ENCODE measurements around the gene CNOT6L.

CNOT6L gene

GRCh38 chr4:77798385-77798784 lies 20.8 kb downstream of the CNOT6L start:
- H3K4me3 ChIP-seq (replicated peaks; ENCODE audit: insufficient read depth, low read length) = no peak overlapping the region
- no peak for DNase-seq (ENCODE audit: low read depth in 1 of 2, low spot score in 1 of 2)
- no peak for TF ChIP-seq REST (IDR thresholded peaks at IDR 0.05; ENCODE audit: insufficient replicate concordance, low read depth)
- no peak for TF ChIP-seq SPI1 (IDR thresholded peaks at IDR 0.05; ENCODE audit: borderline replicate concordance, low read depth)
- no peak for TF ChIP-seq CTCF (IDR thresholded peaks at IDR 0.05; ENCODE audit: insufficient read depth, low read length)
- no peaks in the 10 kb centered on the region for H3K27me3 ChIP-seq (ENCODE audit: insufficient read depth, poor library complexity, severe bottlenecking)
- no peak overlapping the region for H3K27ac ChIP-seq (replicated peaks)

GRCh38 chr4:77797239-77797638 lies 21.9 kb downstream of the CNOT6L start:
- no peak for TF ChIP-seq CTCF (IDR thresholded peaks at IDR 0.05; ENCODE audit: insufficient read depth, low read length)
- TF ChIP-seq GABPA (IDR thresholded peaks at IDR 0.05; ENCODE audit: low read depth) = no peak
- TF ChIP-seq REST (IDR thresholded peaks at IDR 0.05; ENCODE audit: insufficient replicate concordance, low read depth) = no peak
- no peak for TF ChIP-seq POLR2AphosphoS5 (IDR thresholded peaks at IDR 0.05; ENCODE audit: low read depth)
- no peak for TF ChIP-seq SPI1 (IDR thresholded peaks at IDR 0.05; ENCODE audit: borderline replicate concordance, low read depth)
- no peak overlapping the region for H3K27ac ChIP-seq (replicated peaks)
- DNase-seq (ENCODE audit: low read depth in 1 of 2, low spot score in 1 of 2) = no peak
- no peak overlapping the region for H3K4me3 ChIP-seq (replicated peaks; ENCODE audit: insufficient read depth, low read length)
- no peaks in the 10 kb centered on the region for H3K27me3 ChIP-seq (ENCODE audit: insufficient read depth, poor library complexity, severe bottlenecking)

GRCh38 chr4:77795326-77795725 lies 23.8 kb downstream of the CNOT6L start:
- no peak overlapping the region for H3K27ac ChIP-seq (replicated peaks)
- TF ChIP-seq POLR2AphosphoS5 (IDR thresholded peaks at IDR 0.05; ENCODE audit: low read depth) = no peak
- no peak for TF ChIP-seq CTCF (IDR thresholded peaks at IDR 0.05; ENCODE audit: insufficient read depth, low read length)
- peak; percentile 63; the same call in 1 of the 2 replicates for TF ChIP-seq SPI1 (IDR thresholded peaks at IDR 0.05; ENCODE audit: borderline replicate concordance, low read depth)
- no peaks in the 10 kb centered on the region for H3K27me3 ChIP-seq (ENCODE audit: insufficient read depth, poor library complexity, severe bottlenecking)
- no peak overlapping the region for H3K4me3 ChIP-seq (replicated peaks; ENCODE audit: insufficient read depth, low read length)
- peak in 1 of 2 experiments; percentile 43 for DNase-seq (ENCODE audit: low read depth in 1 of 2, low spot score in 1 of 2)

GRCh38 chr4:77790146-77790545 lies 29.0 kb downstream of the CNOT6L start:
- DNase-seq (ENCODE audit: low read depth in 1 of 2, low spot score in 1 of 2) = no peak
- no peak overlapping the region for H3K27ac ChIP-seq (replicated peaks)
- no peak for TF ChIP-seq REST (IDR thresholded peaks at IDR 0.05; ENCODE audit: insufficient replicate concordance, low read depth)
- TF ChIP-seq CTCF (IDR thresholded peaks at IDR 0.05; ENCODE audit: insufficient read depth, low read length) = no peak
- TF ChIP-seq GABPA (IDR thresholded peaks at IDR 0.05; ENCODE audit: low read depth) = no peak
- no peak for TF ChIP-seq POLR2AphosphoS5 (IDR thresholded peaks at IDR 0.05; ENCODE audit: low read depth)
- TF ChIP-seq SPI1 (IDR thresholded peaks at IDR 0.05; ENCODE audit: borderline replicate concordance, low read depth) = no peak
- no peak overlapping the region for H3K4me3 ChIP-seq (replicated peaks; ENCODE audit: insufficient read depth, low read length)
- no peaks in the 10 kb centered on the region for H3K27me3 ChIP-seq (ENCODE audit: insufficient read depth, poor library complexity, severe bottlenecking)
